SKM-1 treated with dmso at 0.1 percent for 144 hours (cell line): ENCODE measurements around the gene SEPTIN2.
A peak's percentile ranks its signal among the peaks of the same experiment; 100 is the strongest.
"Not testable (repeated sequence)": the region's sequence is repeated elsewhere in the genome, so short reads cannot be mapped to it uniquely, and the experiment has no call there.

ENCODE experiments used
- DNase-seq: peaks from one replicate; lab custom pipeline; 2025; ENCODE audit not compliant: unreplicated experiment; lab: John Stamatoyannopoulos, UW

SEPTIN2 gene

GRCh38 chr2:241349941-241350340, 34.2 kb downstream of the SEPTIN2 start:
- no peak for DNase-seq

GRCh38 chr2:241350530-241350877, 34.8 kb downstream of the SEPTIN2 start:
- DNase-seq = no peak

GRCh38 chr2:241350878-241351639, 35.3 kb downstream of the SEPTIN2 start:
- no peak for DNase-seq

- DNase-seq = no peak
Observed at GRCh38 chr2:241351640-241352031, 35.9 kb downstream of the SEPTIN2 start.

GRCh38 chr2:241352227-241352626, 36.5 kb downstream of the SEPTIN2 start:
- no peak for DNase-seq

GRCh38 chr2:241354668-241355658, 39.2 kb downstream of the SEPTIN2 start:
- DNase-seq = no peak

- DNase-seq = peak; percentile 92
Observed at GRCh38 chr2:241355983-241356870, 40.5 kb downstream of the SEPTIN2 start, which contains the start of gene FARP2. FARP2 (plus strand) TSS chr2:241356285; CDS start chr2:241373108, 16,823 bp downstream.

GRCh38 chr2:241356871-241357260, 41.1 kb downstream of the SEPTIN2 start:
- DNase-seq = no peak

- no peak for DNase-seq
Observed at GRCh38 chr2:241357531-241357930, 41.8 kb downstream of the SEPTIN2 start.

- DNase-seq = no peak
Observed at GRCh38 chr2:241358470-241358869, 42.7 kb downstream of the SEPTIN2 start.

GRCh38 chr2:241359481-241360045, 43.8 kb downstream of the SEPTIN2 start:
- DNase-seq = no peak

- DNase-seq = no peak
Observed at GRCh38 chr2:241363426-241363825, 47.7 kb downstream of the SEPTIN2 start.

- DNase-seq = no peak
Observed at GRCh38 chr2:241364781-241365180, 49.1 kb downstream of the SEPTIN2 start.

- no peak for DNase-seq
Observed at GRCh38 chr2:241366678-241367077, 51.0 kb downstream of the SEPTIN2 start.

- no peak for DNase-seq
Observed at GRCh38 chr2:241368643-241369042, 52.9 kb downstream of the SEPTIN2 start.

GRCh38 chr2:241372361-241372992, 56.8 kb downstream of the SEPTIN2 start:
- no peak for DNase-seq

- DNase-seq = no peak
Observed at GRCh38 chr2:241373446-241373845, 57.7 kb downstream of the SEPTIN2 start.

- not testable (repeated sequence) for DNase-seq
Observed at GRCh38 chr2:241373906-241374305, 58.2 kb downstream of the SEPTIN2 start.

GRCh38 chr2:241375300-241375699, 59.6 kb downstream of the SEPTIN2 start:
- DNase-seq = no peak

GRCh38 chr2:241376808-241377207, 61.1 kb downstream of the SEPTIN2 start:
- DNase-seq = no peak
